ENCODE results near the gene DMXL1. TPM values are rescaled to one million over a fixed set of nuclear protein-coding genes. Genes with fewer than 3 reads are reported as not detected.

Gene DMXL1
- total RNA-seq, 6 experiments from 2014 or later = 19.1 to 25.6 (median 22.9) TPM

- Histone ChIP-seq H3K4me3 (no peak overlapping the region), H3K27me3 (no peaks in the 10 kb centered on the region), H3K9me3 (no peaks in the 10 kb centered on the region), H3K4me1 (no peaks in the 10 kb centered on the region), H3K27ac (peak overlapping the region in 1 of 3 donors; percentile 29), H3K36me3 (no peaks in the 10 kb centered on the region)
- intact Hi-C loops (cut with DNase I) = no loop called here
- WGBS (ENCODE audit: insufficient coverage, low coverage, low lambda C conversion rate, missing lambda C conversion rate) = 34% methylated on average over 4 of the region's 9 CpGs
- TF ChIP-seq POLR2A (IDR thresholded peaks at IDR 0.05) = no peak
- TF ChIP-seq CTCF (IDR thresholded peaks at IDR 0.05) = no peak
- no peak for ATAC-seq
- DNase-seq = no peak
These were observed 202.5 kb downstream of the DMXL1 start for GRCh38 chr5:119273391-119273839.

- no peaks in the 10 kb centered on the region for H3K36me3 ChIP-seq
- H3K4me1 ChIP-seq = no peaks in the 10 kb centered on the region
- H3K9me3 ChIP-seq = no peaks in the 10 kb centered on the region
- DNase-seq (peak in 1 of 3 donors; percentile 32), ATAC-seq (peak; percentile 8 to 84 (median 32))
- intact Hi-C loops (cut with DNase I) = no loop called here
- H3K27ac ChIP-seq = peak overlapping the region in 1 of 3 donors; percentile 37
- WGBS (ENCODE audit: insufficient coverage, low coverage, low lambda C conversion rate, missing lambda C conversion rate) = 45% methylated on average over 5 of the region's 5 CpGs
- no peak overlapping the region for H3K4me3 ChIP-seq
- no peak for TF ChIP-seq CTCF (IDR thresholded peaks at IDR 0.05)
- TF ChIP-seq POLR2A (IDR thresholded peaks at IDR 0.05) = peak; percentile 12
- no peaks in the 10 kb centered on the region for H3K27me3 ChIP-seq
These were observed 203.3 kb downstream of the DMXL1 start for GRCh38 chr5:119274030-119274766.

GRCh38 chr5:119274767-119275130, 203.9 kb downstream of the DMXL1 start:
- H3K9me3 ChIP-seq = no peaks in the 10 kb centered on the region
- intact Hi-C loops (cut with DNase I) = no loop called here
- H3K4me3 ChIP-seq = no peak overlapping the region
- no peaks in the 10 kb centered on the region for H3K27me3 ChIP-seq
- no peaks in the 10 kb centered on the region for H3K36me3 ChIP-seq
- peak overlapping the region in 1 of 3 donors; percentile 37 for H3K27ac ChIP-seq
- DNase-seq (no peak), ATAC-seq (peak in 3 of 4 donors; percentile 11 to 48 (median 14))
- H3K4me1 ChIP-seq = no peaks in the 10 kb centered on the region
- no peak for TF ChIP-seq POLR2A (IDR thresholded peaks at IDR 0.05)
- no peak for TF ChIP-seq CTCF (IDR thresholded peaks at IDR 0.05)

- H3K9me3 ChIP-seq = no peaks in the 10 kb centered on the region
- ATAC-seq (peak in 1 of 4 donors; percentile 24), DNase-seq (no peak)
- TF ChIP-seq POLR2A (IDR thresholded peaks at IDR 0.05) (no peak), CTCF (IDR thresholded peaks at IDR 0.05) (no peak)
- H3K36me3 ChIP-seq = no peaks in the 10 kb centered on the region
- no peaks in the 10 kb centered on the region for H3K27me3 ChIP-seq
- H3K27ac ChIP-seq = peak overlapping the region in 1 of 3 donors; percentile 37
- WGBS (ENCODE audit: insufficient coverage, low coverage, low lambda C conversion rate, missing lambda C conversion rate) = 78% methylated on average over 6 of the region's 6 CpGs
- intact Hi-C loops (cut with DNase I) = no loop called here
- no peak overlapping the region for H3K4me3 ChIP-seq
- no peaks in the 10 kb centered on the region for H3K4me1 ChIP-seq
These were observed 204.3 kb downstream of the DMXL1 start for GRCh38 chr5:119275146-119275545.
